GM12865 (cell line): ENCODE data around the gene OR52K1.

Experiments
- DNase-seq: peaks from one replicate; pipeline ENCODE4 v3.0.0; 2010; ENCODE audit warnings: low read depth
- H3K4me3 ChIP-seq: 2 replicates; pipeline ENCODE4 v1.5.1; 2011; ENCODE audit warnings: mild to moderate bottlenecking, low read depth, low read length, control low read depth
- CTCF ChIP-seq: IDR thresholded peaks from 2 replicates; pipeline ENCODE4 v1.5.1; 2011; ENCODE audit warnings: low read length, control low read depth, low read depth, inconsistent platforms; ENCODE audit not compliant: insufficient read depth; ENCODE audit errors: missing control alignments

OR52K1 gene

GRCh38 chr11:4454021-4454420 is 28.4 kb upstream of the OR52K1 start:
- no peak overlapping the region for H3K4me3 ChIP-seq
- DNase-seq = no peak
- TF ChIP-seq CTCF = no peak

- no peak overlapping the region for H3K4me3 ChIP-seq
- no peak for TF ChIP-seq CTCF
- no peak for DNase-seq
Measured at GRCh38 chr11:4455419-4455818, 27.0 kb upstream of the OR52K1 start.

- peak; percentile 7 for DNase-seq
- no peak for TF ChIP-seq CTCF
- H3K4me3 ChIP-seq = no peak overlapping the region
Measured at GRCh38 chr11:4459500-4459899, 22.9 kb upstream of the OR52K1 start.

- no peak for DNase-seq
- H3K4me3 ChIP-seq = no peak overlapping the region
- TF ChIP-seq CTCF = no peak
Measured at GRCh38 chr11:4460151-4460550, 22.3 kb upstream of the OR52K1 start.

- H3K4me3 ChIP-seq = no peak overlapping the region
- DNase-seq = no peak
- TF ChIP-seq CTCF = no peak
Measured at GRCh38 chr11:4464216-4465159, 18.0 kb upstream of the OR52K1 start.

GRCh38 chr11:4465407-4465806 is 17.0 kb upstream of the OR52K1 start:
- no peak overlapping the region for H3K4me3 ChIP-seq
- no peak for DNase-seq
- no peak for TF ChIP-seq CTCF
